CD4-positive, alpha-beta T cell treated with Interferon gamma for 1 hour (primary cell): ENCODE data around the gene OTOA.
"Not testable (repeated sequence)": the region's sequence is repeated elsewhere in the genome, so short reads cannot be mapped to it uniquely, and the experiment has no call there.

Experiments used
- DNase-seq: peaks from one replicate; pipeline ENCODE4 v3.0.0-alpha.2; 2020

The OTOA gene

GRCh38 chr16:21642861-21643260 lies 20.9 kb upstream of the OTOA start:
- DNase-seq, result no peak

GRCh38 chr16:21643785-21644184 lies 20.0 kb upstream of the OTOA start:
- DNase-seq, result no peak

- DNase-seq, result no peak
These were observed 19.1 kb upstream of the OTOA start for GRCh38 chr16:21644674-21645073.

- no peak for DNase-seq
These were observed 18.5 kb upstream of the OTOA start for GRCh38 chr16:21645261-21645721.

GRCh38 chr16:21646091-21646490 lies 17.7 kb upstream of the OTOA start:
- no peak for DNase-seq

- DNase-seq, result peak; percentile 72
These were observed 16.8 kb upstream of the OTOA start for GRCh38 chr16:21646721-21647561.

- DNase-seq, result no peak
These were observed 16.1 kb upstream of the OTOA start for GRCh38 chr16:21647562-21648164.

- DNase-seq, result peak; percentile 23
These were observed 13.9 kb upstream of the OTOA start for GRCh38 chr16:21649826-21650406.

- peak; percentile 35 for DNase-seq
These were observed 13.2 kb upstream of the OTOA start for GRCh38 chr16:21650521-21650920.

GRCh38 chr16:21651515-21651914 lies 12.3 kb upstream of the OTOA start:
- no peak for DNase-seq

GRCh38 chr16:21652453-21652852 lies 11.3 kb upstream of the OTOA start, which contains the start of gene IGSF6:
Gene IGSF6, minus strand, starts transcription at chr16:21652608. Its CDS starts 10 bp downstream, at chr16:21652598.
- peak; percentile 22 for DNase-seq

- peak; percentile 13 for DNase-seq
These were observed 10.2 kb upstream of the OTOA start for GRCh38 chr16:21653571-21653970.

- no peak for DNase-seq
These were observed 9.3 kb upstream of the OTOA start for GRCh38 chr16:21654466-21654865.

GRCh38 chr16:21654881-21655280 lies 8.9 kb upstream of the OTOA start:
- DNase-seq, result no peak

- DNase-seq, result peak; percentile 16
These were observed 6.7 kb upstream of the OTOA start for GRCh38 chr16:21656795-21657768.

- no peak for DNase-seq
These were observed 4.6 kb upstream of the OTOA start for GRCh38 chr16:21659124-21659523.

GRCh38 chr16:21664801-21665492 lies 1.2 kb downstream of the OTOA start:
- no peak for DNase-seq

GRCh38 chr16:21666772-21667171 lies 3.0 kb downstream of the OTOA start:
- no peak for DNase-seq

GRCh38 chr16:21667575-21667974 lies 3.8 kb downstream of the OTOA start:
- DNase-seq, result no peak

GRCh38 chr16:21673469-21673868 lies 9.7 kb downstream of the OTOA start:
- no peak for DNase-seq

- DNase-seq, result not testable (repeated sequence)
These were observed 10.7 kb downstream of the OTOA start for GRCh38 chr16:21674456-21674855.

- not testable (repeated sequence) for DNase-seq
These were observed 16.9 kb downstream of the OTOA start for GRCh38 chr16:21680714-21681113.
